SK-N-MC (cell line): ENCODE measurements around the gene CAMSAP2.
"Not testable (repeated sequence)": the region's sequence is repeated elsewhere in the genome, so short reads cannot be mapped to it uniquely, and the experiment has no call there.

Experiments
- DNase-seq: peaks from one replicate; pipeline ENCODE4 v3.0.0-alpha.2; 2011; ENCODE audit warnings: low read depth, low spot score
- H3K27ac ChIP-seq: fragments of 200-600 bp; sonication (generic); 2 replicates; pipeline ENCODE4 v1.5.1; 2016; ENCODE audit warnings: mixed run types
- H3K36me3 ChIP-seq: fragments of 200-600 bp; sonication (generic); 2 replicates; pipeline ENCODE4 v1.6.1; 2017; ENCODE audit warnings: antibody characterized with exemption, low read length, mixed read lengths; ENCODE audit not compliant: insufficient read depth
- H3K4me3 ChIP-seq: fragments of 200-600 bp; sonication (generic); 2 replicates; pipeline ENCODE4 v1.5.1; 2016
- H3K9ac ChIP-seq: fragments of 200-600 bp; sonication (generic); 2 replicates; pipeline ENCODE4 v1.8.0; 2017; ENCODE audit warnings: mixed run types, mixed read lengths; ENCODE audit not compliant: insufficient read length
- H3K9me3 ChIP-seq: fragments of 200-600 bp; sonication (generic); 2 replicates; pipeline ENCODE4 v1.6.1; 2017; ENCODE audit warnings: low read depth, mild to moderate bottlenecking, antibody characterized with exemption, low read length, moderate library complexity, mixed read lengths
- EZH2 ChIP-seq: fragments of 200-600 bp; sonication (generic); IDR thresholded peaks from one replicate; pipeline ENCODE4 v1.6.1; 2017; ENCODE audit warnings: antibody characterized with exemption
- FOXP2 ChIP-seq: optimal IDR thresholded peaks from 2 replicates; pipeline ENCODE3; 2011; ENCODE audit warnings: mild to moderate bottlenecking, moderate library complexity; ENCODE audit not compliant: insufficient read depth; ENCODE audit errors: extremely low read length, control extremely low read depth
- POLR2AphosphoS5 ChIP-seq: IDR thresholded peaks from 2 replicates; pipeline ENCODE4 v1.6.1; 2012; ENCODE audit warnings: mild to moderate bottlenecking, low read depth, low read length, borderline replicate concordance

The CAMSAP2 gene

GRCh38 chr1:200744143-200744542, 5.5 kb downstream of the CAMSAP2 start:
- Histone ChIP-seq H3K4me3 (no peak overlapping the region), H3K9me3 (no peaks in the 10 kb centered on the region), H3K36me3 (peaks cover 9% of the 10 kb centered on the region), H3K9ac (no peak overlapping the region), H3K27ac (no peak overlapping the region)
- no peak for TF ChIP-seq POLR2AphosphoS5
- DNase-seq: no peak

GRCh38 chr1:200749090-200749489, 10.4 kb downstream of the CAMSAP2 start:
- no peak for DNase-seq
- Histone ChIP-seq H3K9me3 (no peaks in the 10 kb centered on the region), H3K4me3 (no peak overlapping the region), H3K36me3 (peaks cover 12% of the 10 kb centered on the region), H3K9ac (no peak overlapping the region), H3K27ac (no peak overlapping the region)
- TF ChIP-seq EZH2: no peak
- no peak for TF ChIP-seq FOXP2
- TF ChIP-seq POLR2AphosphoS5: no peak

- H3K9me3 ChIP-seq, H3K27ac ChIP-seq, H3K4me3 ChIP-seq, H3K36me3 ChIP-seq, H3K9ac ChIP-seq, DNase-seq: not testable (repeated sequence)
These were observed 12.1 kb downstream of the CAMSAP2 start for GRCh38 chr1:200750749-200751148.

- peaks cover 8% of the 10 kb centered on the region for H3K36me3 ChIP-seq
- no peak overlapping the region for H3K27ac ChIP-seq
- H3K9ac ChIP-seq: no peak overlapping the region
- no peak overlapping the region for H3K4me3 ChIP-seq
- no peak for DNase-seq
- no peaks in the 10 kb centered on the region for H3K9me3 ChIP-seq
- TF ChIP-seq EZH2 (no peak), FOXP2 (no peak), POLR2AphosphoS5 (no peak)
These were observed 13.0 kb downstream of the CAMSAP2 start for GRCh38 chr1:200751717-200752116.

GRCh38 chr1:200753650-200754198, 15.0 kb downstream of the CAMSAP2 start:
- DNase-seq: no peak
- H3K36me3 ChIP-seq: peaks cover 8% of the 10 kb centered on the region
- H3K4me3 ChIP-seq: no peak overlapping the region
- TF ChIP-seq EZH2 (no peak), FOXP2 (no peak), POLR2AphosphoS5 (no peak)
- H3K9ac ChIP-seq: no peak overlapping the region
- no peaks in the 10 kb centered on the region for H3K9me3 ChIP-seq
- H3K27ac ChIP-seq: no peak overlapping the region

GRCh38 chr1:200755456-200755855, 16.8 kb downstream of the CAMSAP2 start:
- Histone ChIP-seq H3K4me3 (no peak overlapping the region), H3K36me3 (peaks cover 9% of the 10 kb centered on the region), H3K9me3 (no peaks in the 10 kb centered on the region), H3K9ac (no peak overlapping the region), H3K27ac (no peak overlapping the region)
- no peak for DNase-seq
- no peak for TF ChIP-seq FOXP2
- TF ChIP-seq EZH2: no peak
- no peak for TF ChIP-seq POLR2AphosphoS5

- H3K36me3 ChIP-seq: peaks cover 36% of the 10 kb centered on the region
- TF ChIP-seq EZH2 (no peak), FOXP2 (no peak), POLR2AphosphoS5 (no peak)
- no peak for DNase-seq
- H3K9ac ChIP-seq: no peak overlapping the region
- no peak overlapping the region for H3K4me3 ChIP-seq
- no peak overlapping the region for H3K27ac ChIP-seq
- H3K9me3 ChIP-seq: no peaks in the 10 kb centered on the region
These were observed 23.4 kb downstream of the CAMSAP2 start for GRCh38 chr1:200762089-200762488.

- TF ChIP-seq FOXP2 (no peak), POLR2AphosphoS5 (no peak), EZH2 (no peak)
- Histone ChIP-seq H3K9me3 (no peaks in the 10 kb centered on the region), H3K9ac (no peak overlapping the region), H3K36me3 (peaks cover 51% of the 10 kb centered on the region), H3K27ac (no peak overlapping the region), H3K4me3 (no peak overlapping the region)
- no peak for DNase-seq
These were observed 28.6 kb downstream of the CAMSAP2 start for GRCh38 chr1:200767321-200767720.

- DNase-seq: no peak
- no peak overlapping the region for H3K9ac ChIP-seq
- no peak overlapping the region; the same call in 1 of the 2 replicates for H3K27ac ChIP-seq
- no peak overlapping the region for H3K4me3 ChIP-seq
- no peaks in the 10 kb centered on the region for H3K9me3 ChIP-seq
- TF ChIP-seq FOXP2: no peak
- TF ChIP-seq EZH2: no peak
- peaks cover 34% of the 10 kb centered on the region for H3K36me3 ChIP-seq
These were observed 33.2 kb downstream of the CAMSAP2 start for GRCh38 chr1:200771625-200772555.
